Measurements from ENCODE around the gene GPR21. TPM values are rescaled to one million over a fixed set of nuclear protein-coding genes. Genes with fewer than 3 reads are reported as not detected.

Gene GPR21
- total RNA-seq, 2 experiments from 2014 or later, result 0.58 to 0.88 TPM

DNA sequence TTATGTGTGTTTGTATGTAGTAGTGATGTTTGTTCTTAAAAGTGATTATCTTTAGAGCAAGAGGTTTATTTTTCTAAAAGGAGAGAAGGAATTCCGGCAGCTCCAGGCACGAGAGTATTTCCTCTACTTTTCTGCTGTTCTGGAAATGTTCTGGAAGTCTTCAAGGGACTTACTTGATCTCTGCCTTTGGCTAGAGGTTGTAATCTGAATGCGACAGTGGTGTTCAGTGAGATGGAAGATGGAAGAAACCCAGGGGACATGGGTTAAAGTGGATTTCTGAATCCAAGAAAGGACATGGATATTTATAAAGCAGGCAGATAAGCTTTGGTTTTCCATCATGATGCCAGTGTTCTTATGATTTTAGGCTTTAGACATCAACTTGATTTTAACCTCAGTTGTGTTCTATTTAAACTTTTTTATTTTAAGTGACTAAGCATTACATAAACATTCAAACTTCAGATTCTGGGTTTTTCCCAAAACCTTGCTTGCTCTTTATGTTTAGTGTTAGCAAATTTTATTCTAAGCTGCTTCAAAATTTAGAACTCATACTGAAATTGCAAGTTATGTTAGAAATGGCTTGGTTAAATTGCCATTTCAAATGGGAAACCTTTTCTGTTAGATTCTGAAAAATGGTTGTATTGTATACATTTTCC, 3.6 kb downstream of the GPR21 start:
- no peak overlapping the region for H3K4me3 Mint-ChIP-seq
- no peaks in the 10 kb centered on the region for H3K9me3 Mint-ChIP-seq
- no peaks in the 10 kb centered on the region for H3K4me1 Mint-ChIP-seq
- no peak overlapping the region for H3K27ac Mint-ChIP-seq
- ChIA-PET POLR2A (no interaction called here), CTCF (interaction anchor here (1.1 kb wide), 1 partner anchor 11 kb away, joined by 4 read pairs; no protein-coding TSS in a partner anchor)
- H3K36me3 Mint-ChIP-seq (ENCODE audit: low read depth), result peaks cover 3% of the 10 kb centered on the region
- H3K27me3 Mint-ChIP-seq, result no peaks in the 10 kb centered on the region
- no peak for DNase-seq

DNA sequence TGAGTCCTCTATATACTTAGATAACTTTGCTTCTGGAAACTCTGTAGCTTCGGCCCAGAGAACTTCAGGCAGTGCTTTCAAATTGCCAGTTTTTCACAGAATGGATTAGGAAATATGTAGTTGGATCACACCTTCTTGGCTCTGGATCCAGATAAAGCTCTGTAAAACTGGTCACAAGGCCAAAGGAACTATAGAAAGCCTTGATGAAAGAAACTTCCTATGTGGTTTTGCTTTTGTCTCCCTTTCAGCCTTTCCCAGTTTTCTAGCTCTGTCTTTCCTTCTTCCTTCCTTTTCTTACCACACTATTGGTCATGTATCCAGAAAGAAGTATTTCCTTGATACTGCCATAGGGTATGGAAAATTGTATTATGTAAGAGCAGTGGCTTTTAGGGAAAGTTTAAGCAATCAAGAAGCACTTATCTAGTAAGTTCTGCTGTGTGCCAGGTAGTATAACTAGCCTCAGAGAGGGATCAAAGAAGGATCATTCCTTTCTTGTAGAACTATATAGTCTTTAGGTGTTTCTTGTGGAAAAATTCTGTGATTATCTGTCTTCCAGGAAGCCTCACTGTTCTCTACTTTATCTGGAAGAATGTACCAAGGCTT, 6.3 kb downstream of the GPR21 start:
- ChIA-PET CTCF (no interaction called here), POLR2A (no interaction called here)
- Mint-ChIP-seq H3K4me3 (no peak overlapping the region), H3K27ac (no peak overlapping the region), H3K4me1 (no peaks in the 10 kb centered on the region), H3K36me3 (ENCODE audit: low read depth) (peaks cover 19% of the 10 kb centered on the region), H3K27me3 (no peaks in the 10 kb centered on the region), H3K9me3 (peaks cover 3% of the 10 kb centered on the region)
- DNase-seq, result no peak

DNA sequence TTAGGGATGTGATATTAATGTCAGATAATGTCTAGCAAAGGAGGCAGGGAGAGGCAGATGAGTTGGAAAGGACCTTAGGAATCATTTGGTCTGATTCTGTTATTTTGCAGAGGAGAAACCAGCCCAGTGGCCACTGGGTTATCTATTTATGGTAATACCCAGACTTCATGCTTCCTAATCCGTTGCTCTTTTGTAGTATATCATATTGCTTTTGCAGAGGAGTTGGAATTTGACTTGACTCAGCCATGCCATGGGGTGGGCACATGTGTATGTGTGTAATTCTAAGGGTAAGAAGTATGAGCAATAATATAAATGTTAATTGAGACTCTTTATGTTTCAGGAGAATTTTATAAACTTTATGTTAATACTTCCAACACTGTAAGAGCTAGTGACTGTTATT, 7.3 kb downstream of the GPR21 start:
- no peak overlapping the region for H3K4me3 Mint-ChIP-seq
- no peak overlapping the region for H3K27ac Mint-ChIP-seq
- DNase-seq, result no peak
- CTCF ChIA-PET, result no interaction called here
- no peaks in the 10 kb centered on the region for H3K4me1 Mint-ChIP-seq
- POLR2A ChIA-PET, result interaction anchor here (1.2 kb wide), 1 partner anchor 9 kb away, joined by 3 read pairs; no protein-coding TSS in a partner anchor
- H3K9me3 Mint-ChIP-seq, result peaks cover 3% of the 10 kb centered on the region
- H3K36me3 Mint-ChIP-seq (ENCODE audit: low read depth), result peaks cover 19% of the 10 kb centered on the region
- H3K27me3 Mint-ChIP-seq, result no peaks in the 10 kb centered on the region

- Mint-ChIP-seq H3K27ac (no peak overlapping the region), H3K36me3 (ENCODE audit: low read depth) (peaks cover 19% of the 10 kb centered on the region), H3K4me3 (no peak overlapping the region), H3K27me3 (no peaks in the 10 kb centered on the region), H3K4me1 (no peaks in the 10 kb centered on the region), H3K9me3 (peaks cover 3% of the 10 kb centered on the region)
- ChIA-PET CTCF (interaction anchor here (0.6 kb wide), 1 partner anchor 902 kb away, joined by 3 read pairs; no protein-coding TSS in a partner anchor), POLR2A (interaction anchor here (1.2 kb wide), 1 partner anchor 8 kb away, joined by 3 read pairs; no protein-coding TSS in a partner anchor)
- DNase-seq, result no peak
Observed at GRCh38 chr9:123041489-123041888, 8.0 kb downstream of the GPR21 start.

- DNase-seq, result no peak
- Mint-ChIP-seq H3K27me3 (no peaks in the 10 kb centered on the region), H3K4me1 (no peaks in the 10 kb centered on the region), H3K27ac (no peak overlapping the region), H3K36me3 (ENCODE audit: low read depth) (peaks cover 16% of the 10 kb centered on the region), H3K4me3 (no peak overlapping the region), H3K9me3 (peaks cover 3% of the 10 kb centered on the region)
- POLR2A ChIA-PET, result no interaction called here
- CTCF ChIA-PET, result interaction anchor here (0.6 kb wide), 1 partner anchor 32 kb away, joined by 3 read pairs; no protein-coding TSS in a partner anchor
Observed at GRCh38 chr9:123043081-123043939, 9.8 kb downstream of the GPR21 start.

DNA sequence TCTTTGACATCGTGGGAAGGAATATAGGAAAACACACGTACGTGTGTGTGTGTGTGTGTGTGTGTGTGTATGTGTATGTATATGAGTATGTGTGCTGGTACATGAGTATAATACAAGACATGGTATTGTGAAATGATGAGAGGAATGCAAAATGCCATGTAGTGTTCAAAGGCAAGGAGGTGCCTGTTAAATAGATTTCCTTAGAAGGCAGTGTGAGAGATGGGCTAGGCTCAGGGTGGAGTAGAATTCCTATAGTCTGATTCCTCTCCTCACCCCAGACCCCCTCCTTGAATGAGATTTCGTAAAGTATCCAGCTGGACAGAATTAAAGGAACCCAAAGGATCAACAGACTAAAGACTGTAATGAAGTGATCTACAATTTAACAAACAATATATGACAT, 11.1 kb downstream of the GPR21 start:
- Mint-ChIP-seq H3K4me3 (no peak overlapping the region), H3K27ac (no peak overlapping the region), H3K36me3 (ENCODE audit: low read depth) (peaks cover 16% of the 10 kb centered on the region), H3K27me3 (no peaks in the 10 kb centered on the region), H3K4me1 (no peaks in the 10 kb centered on the region), H3K9me3 (peaks cover 3% of the 10 kb centered on the region)
- ChIA-PET CTCF (no interaction called here), POLR2A (no interaction called here)
- DNase-seq, result no peak

DNA sequence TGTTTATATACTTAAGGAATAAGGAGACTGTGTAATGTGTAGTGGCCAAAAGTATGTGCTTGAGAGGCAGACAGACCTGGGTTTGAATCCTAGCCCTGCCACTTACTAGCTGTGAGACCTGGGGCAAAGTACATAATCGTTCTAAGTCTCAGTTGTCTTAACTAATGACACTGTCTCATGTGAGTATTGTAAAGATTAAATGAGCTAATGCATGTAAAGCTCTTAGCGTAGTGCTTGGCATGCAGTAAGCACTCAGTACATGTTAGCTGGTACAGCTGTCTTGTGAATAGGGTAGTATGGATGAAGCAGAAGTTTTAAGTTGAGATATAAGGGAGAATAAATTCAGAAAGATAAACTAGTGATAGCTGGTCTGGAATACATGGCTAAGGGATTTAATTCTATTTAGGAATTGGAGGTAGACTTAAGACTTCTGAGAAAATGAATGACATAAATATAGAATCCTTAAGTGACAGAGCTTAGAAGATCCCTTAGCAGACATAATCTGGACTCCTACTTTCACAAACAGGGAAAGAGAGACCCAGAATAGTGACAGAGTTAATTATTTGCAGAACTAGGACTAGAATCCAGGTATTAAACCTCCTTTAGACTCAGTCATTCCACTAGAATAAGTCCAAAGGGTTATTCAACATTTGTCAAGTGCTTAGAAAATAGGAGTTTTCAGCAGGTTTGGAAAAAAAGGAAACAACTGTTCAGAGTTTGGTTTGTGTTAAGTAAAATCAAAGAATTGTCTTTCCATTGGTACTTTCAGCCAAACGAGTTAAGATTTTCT, 13.1 kb downstream of the GPR21 start:
- no peaks in the 10 kb centered on the region for H3K27me3 Mint-ChIP-seq
- H3K27ac Mint-ChIP-seq, result no peak overlapping the region
- CTCF ChIA-PET, result no interaction called here
- H3K4me3 Mint-ChIP-seq, result no peak overlapping the region
- no peaks in the 10 kb centered on the region for H3K4me1 Mint-ChIP-seq
- DNase-seq, result no peak
- peaks cover 3% of the 10 kb centered on the region for H3K9me3 Mint-ChIP-seq
- POLR2A ChIA-PET, result no interaction called here
- peaks cover 16% of the 10 kb centered on the region for H3K36me3 Mint-ChIP-seq (ENCODE audit: low read depth)

- ChIA-PET POLR2A (no interaction called here), CTCF (no interaction called here)
- Mint-ChIP-seq H3K9me3 (no peaks in the 10 kb centered on the region), H3K4me3 (no peak overlapping the region), H3K36me3 (ENCODE audit: low read depth) (no peaks in the 10 kb centered on the region), H3K4me1 (peaks cover 2% of the 10 kb centered on the region), H3K27me3 (no peaks in the 10 kb centered on the region), H3K27ac (no peak overlapping the region)
- DNase-seq, result no peak
Observed at GRCh38 chr9:123048748-123049147, 15.3 kb downstream of the GPR21 start.

GRCh38 chr9:123049589-123050222, 16.2 kb downstream of the GPR21 start:
- Mint-ChIP-seq H3K4me1 (peaks cover 3% of the 10 kb centered on the region), H3K36me3 (ENCODE audit: low read depth) (peaks cover 2% of the 10 kb centered on the region)
- CTCF ChIA-PET, result no interaction called here

DNA sequence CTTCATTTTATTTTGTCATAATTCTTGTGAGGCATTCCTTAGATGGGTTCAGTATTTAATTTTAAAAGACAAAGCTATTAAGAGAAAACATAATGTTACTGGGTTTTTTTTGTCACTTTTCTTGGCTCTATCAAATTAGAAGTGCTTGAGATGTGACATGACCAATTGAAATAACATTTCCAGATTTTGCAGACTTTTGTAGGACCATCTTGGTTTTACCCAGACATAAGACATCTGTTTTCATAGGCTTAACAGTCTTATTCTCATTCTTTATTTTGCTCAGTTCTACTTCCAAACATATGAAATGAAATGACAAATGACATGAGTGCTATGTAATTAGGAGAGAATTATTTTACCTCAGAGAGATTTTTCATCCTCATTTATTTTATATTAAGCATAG, 19.6 kb downstream of the GPR21 start:
- H3K9me3 Mint-ChIP-seq, result no peaks in the 10 kb centered on the region
- DNase-seq, result no peak
- H3K27me3 Mint-ChIP-seq, result no peaks in the 10 kb centered on the region
- no peak overlapping the region for H3K27ac Mint-ChIP-seq
- ChIA-PET CTCF (no interaction called here), POLR2A (interaction anchor here (0.9 kb wide), 1 partner anchor 74 kb away, joined by 3 read pairs; no protein-coding TSS in a partner anchor)
- peaks cover 3% of the 10 kb centered on the region for H3K4me1 Mint-ChIP-seq
- H3K4me3 Mint-ChIP-seq, result no peak overlapping the region
- peaks cover 4% of the 10 kb centered on the region for H3K36me3 Mint-ChIP-seq (ENCODE audit: low read depth)

More at GRCh38 chr9:123049589-123050222, 16.2 kb downstream of the GPR21 start:
- Mint-ChIP-seq H3K27me3 (no peaks in the 10 kb centered on the region), H3K9me3 (no peaks in the 10 kb centered on the region), H3K27ac (no peak overlapping the region), H3K4me3 (no peak overlapping the region)
- POLR2A ChIA-PET, result interaction anchor here (1.0 kb wide), 1 partner anchor 9 kb away, joined by 3 read pairs; no protein-coding TSS in a partner anchor
- no peak for DNase-seq

- no peak overlapping the region for H3K27ac Mint-ChIP-seq
- ChIA-PET POLR2A (interaction anchor here (0.9 kb wide), 1 partner anchor 73 kb away, joined by 3 read pairs; no protein-coding TSS in a partner anchor), CTCF (no interaction called here)
- H3K4me1 Mint-ChIP-seq, result peaks cover 3% of the 10 kb centered on the region
- H3K36me3 Mint-ChIP-seq (ENCODE audit: low read depth), result peaks cover 4% of the 10 kb centered on the region
- no peak for DNase-seq
- H3K4me3 Mint-ChIP-seq, result no peak overlapping the region
- no peaks in the 10 kb centered on the region for H3K9me3 Mint-ChIP-seq
- no peaks in the 10 kb centered on the region for H3K27me3 Mint-ChIP-seq
Observed at GRCh38 chr9:123053711-123054110, 20.2 kb downstream of the GPR21 start.

GRCh38 chr9:123058834-123059233, 25.4 kb downstream of the GPR21 start:
- Mint-ChIP-seq H3K9me3 (no peaks in the 10 kb centered on the region), H3K27me3 (no peaks in the 10 kb centered on the region), H3K27ac (no peak overlapping the region), H3K4me1 (no peaks in the 10 kb centered on the region), H3K36me3 (ENCODE audit: low read depth) (peaks cover 4% of the 10 kb centered on the region), H3K4me3 (no peak overlapping the region)
- DNase-seq, result no peak
- ChIA-PET CTCF (no interaction called here), POLR2A (no interaction called here)
